Uterus (tissue), 2 donors: ENCODE measurements around the gene C11orf91.

Source experiments
- POLR2A ChIP-seq, 2 donors: fragments of 450-650 bp; IDR thresholded peaks; one replicate each; pipeline ENCODE4 v1.6.1; 2016; ENCODE audit warnings: antibody characterized with exemption in 2 of 2, mild to moderate bottlenecking in 1 of 2, moderate library complexity in 1 of 2
- TF ChIP-seq, protein P1 (sequence below), 4 experiments: fragments of 200-600 bp in 2 of 4; fragments of 450-650 bp in 2 of 4; sonication (generic) in 2 of 4; IDR thresholded peaks; one replicate each; pipeline ENCODE4 v1.5.1; 2016 to 2019; ENCODE audit warnings: antibody characterized with exemption in 4 of 4, mild to moderate bottlenecking in 2 of 4, moderate library complexity in 1 of 4

DNA sequence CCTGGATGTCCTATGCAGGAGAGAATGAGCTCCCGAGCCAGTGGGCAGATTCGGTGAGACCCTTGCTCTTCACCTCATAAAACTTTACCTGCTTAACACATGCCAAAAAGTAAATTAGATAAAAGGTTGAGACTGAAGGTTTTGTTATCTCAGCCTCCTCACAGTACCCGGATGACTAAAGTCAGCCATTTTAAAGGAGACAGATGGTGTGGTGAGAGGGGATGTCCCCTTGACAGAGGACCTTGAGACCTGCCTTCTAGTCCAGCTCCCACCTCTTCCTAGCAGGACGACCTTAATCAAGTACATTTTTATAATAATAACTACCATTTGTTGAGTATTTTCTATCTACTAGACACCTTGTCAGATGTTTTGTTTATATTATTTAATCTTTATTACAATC, 39.7 kb downstream of the C11orf91 start:
- TF ChIP-seq, protein P1, sequence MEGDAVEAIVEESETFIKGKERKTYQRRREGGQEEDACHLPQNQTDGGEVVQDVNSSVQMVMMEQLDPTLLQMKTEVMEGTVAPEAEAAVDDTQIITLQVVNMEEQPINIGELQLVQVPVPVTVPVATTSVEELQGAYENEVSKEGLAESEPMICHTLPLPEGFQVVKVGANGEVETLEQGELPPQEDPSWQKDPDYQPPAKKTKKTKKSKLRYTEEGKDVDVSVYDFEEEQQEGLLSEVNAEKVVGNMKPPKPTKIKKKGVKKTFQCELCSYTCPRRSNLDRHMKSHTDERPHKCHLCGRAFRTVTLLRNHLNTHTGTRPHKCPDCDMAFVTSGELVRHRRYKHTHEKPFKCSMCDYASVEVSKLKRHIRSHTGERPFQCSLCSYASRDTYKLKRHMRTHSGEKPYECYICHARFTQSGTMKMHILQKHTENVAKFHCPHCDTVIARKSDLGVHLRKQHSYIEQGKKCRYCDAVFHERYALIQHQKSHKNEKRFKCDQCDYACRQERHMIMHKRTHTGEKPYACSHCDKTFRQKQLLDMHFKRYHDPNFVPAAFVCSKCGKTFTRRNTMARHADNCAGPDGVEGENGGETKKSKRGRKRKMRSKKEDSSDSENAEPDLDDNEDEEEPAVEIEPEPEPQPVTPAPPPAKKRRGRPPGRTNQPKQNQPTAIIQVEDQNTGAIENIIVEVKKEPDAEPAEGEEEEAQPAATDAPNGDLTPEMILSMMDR (IDR thresholded peaks at IDR 0.05) = no peak
- no peak for TF ChIP-seq POLR2A (IDR thresholded peaks at IDR 0.05)
